ENCODE results near the gene SPNS2.

Gene SPNS2

DNA sequence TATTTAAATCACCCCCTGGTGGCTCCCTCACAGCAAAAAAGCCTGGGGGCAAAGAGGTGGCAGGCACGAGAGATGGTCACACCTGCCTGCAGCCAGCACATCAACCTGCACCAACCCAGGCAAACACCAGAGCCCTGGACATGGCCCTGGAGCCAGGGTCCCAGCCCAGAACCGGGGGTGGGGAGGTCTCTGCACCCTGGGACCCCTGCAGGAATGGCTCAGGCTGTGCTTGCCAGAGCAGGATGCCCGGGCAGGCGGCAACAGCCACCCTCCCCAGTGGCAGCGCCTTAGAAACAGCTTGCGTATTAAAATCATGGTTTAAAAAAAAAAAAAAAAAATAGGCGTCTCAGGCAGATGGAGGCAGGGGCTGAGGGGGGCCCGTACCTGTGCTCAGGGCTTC lies 40.3 kb downstream of the SPNS2 start:
- no peak for DNase-seq

DNA sequence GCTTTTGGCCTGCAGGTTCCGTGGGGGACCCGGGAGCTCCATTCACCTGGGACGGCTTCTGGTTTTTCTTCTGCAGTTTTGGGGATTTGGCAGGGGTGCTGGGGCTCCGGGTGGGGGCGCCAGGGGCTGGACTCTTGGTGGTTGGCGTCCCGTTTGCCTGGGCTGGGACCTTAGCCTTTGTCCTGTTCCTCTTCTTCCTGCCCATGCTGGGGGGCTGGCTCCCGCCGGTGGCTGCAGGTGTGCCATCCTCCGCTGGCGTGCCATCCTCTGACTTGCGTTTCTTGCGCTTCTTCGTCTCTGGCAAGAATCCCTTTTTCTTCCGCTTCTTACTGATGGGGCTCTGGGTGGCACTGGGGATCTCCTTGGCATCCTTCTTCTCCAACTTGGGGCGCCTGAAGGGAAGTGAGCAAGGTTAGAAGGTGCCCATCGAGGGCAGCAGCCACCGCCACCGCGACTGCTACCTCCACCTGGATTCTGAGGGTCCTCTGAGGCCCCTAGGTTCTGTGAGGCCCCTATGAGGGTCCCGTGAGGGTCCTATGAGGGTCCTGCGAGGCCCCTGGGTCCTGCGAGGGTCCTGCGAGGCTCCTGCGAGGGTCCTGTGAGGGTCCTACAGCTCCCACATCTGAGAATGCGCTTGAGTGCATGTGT lies 41.0 kb downstream of the SPNS2 start:
- no peak for DNase-seq

- no peak for DNase-seq
Measured at GRCh38 chr17:4540224-4540651, 41.6 kb downstream of the SPNS2 start.

DNA sequence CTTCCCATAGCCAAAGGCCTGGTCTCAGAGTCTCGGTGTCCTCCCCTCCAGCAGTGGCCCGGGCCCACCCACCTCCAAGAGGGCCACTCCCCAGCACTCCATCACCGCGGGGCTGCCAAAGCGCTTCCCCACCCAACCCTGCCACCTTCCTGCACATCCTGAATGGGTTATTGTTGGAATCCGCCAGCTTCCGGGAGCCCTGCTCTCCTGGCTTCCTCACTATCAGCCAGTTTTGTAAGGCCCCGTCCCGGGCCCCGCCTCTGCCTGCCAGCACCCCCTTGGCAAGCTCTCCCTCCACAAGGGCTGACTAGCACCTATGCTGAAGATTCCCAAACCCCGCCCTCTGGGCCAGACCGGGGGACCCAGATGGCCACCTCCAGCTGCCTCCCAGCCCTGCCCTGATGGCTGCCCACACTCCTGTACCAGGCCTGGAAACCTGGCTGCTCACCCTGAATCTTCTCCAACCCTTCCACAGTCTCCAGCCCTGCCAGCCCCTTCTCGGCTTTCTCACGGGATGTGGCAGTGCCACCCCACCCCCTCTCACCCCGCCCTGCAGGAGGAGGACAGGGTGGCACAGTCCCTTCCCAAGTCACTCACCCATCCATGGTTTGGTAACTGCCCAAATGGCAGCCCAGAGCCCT lies 42.1 kb downstream of the SPNS2 start:
- no peak for DNase-seq

DNA sequence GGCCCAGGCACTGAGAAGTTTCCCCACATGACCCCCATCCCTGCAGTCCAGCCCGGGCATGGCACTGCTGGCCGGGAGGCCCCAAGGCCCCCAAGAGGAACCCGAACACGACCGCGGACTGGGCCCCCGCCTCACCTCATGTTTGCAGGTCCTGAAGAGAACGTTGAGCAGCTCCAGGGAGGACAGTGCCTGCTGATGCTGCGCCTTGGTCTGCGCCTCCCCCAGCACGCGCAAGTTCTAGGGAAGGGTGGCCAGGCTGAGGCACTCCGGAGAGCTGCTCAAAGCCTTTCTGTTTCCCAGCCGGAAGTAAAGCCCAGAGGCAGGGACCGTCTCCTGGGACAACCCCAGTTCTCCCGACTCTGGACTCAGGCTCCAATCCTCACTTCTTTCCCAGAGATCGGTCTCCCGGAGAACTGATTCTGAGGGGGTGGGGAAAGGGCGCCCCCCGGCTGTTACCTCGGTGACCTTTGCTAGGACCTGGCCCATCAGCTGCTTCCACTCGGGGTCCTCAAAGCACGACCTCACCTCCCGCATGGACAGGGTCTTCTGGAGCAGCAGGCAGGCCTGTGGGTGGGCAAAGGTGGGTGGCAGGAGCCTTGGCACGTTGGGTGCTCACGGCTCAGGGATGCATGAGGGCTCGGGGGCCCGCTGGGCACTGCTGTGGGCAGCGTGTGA lies 42.8 kb downstream of the SPNS2 start:
- no peak for DNase-seq

GRCh38 chr17:4542003-4542725 lies 43.5 kb downstream of the SPNS2 start:
- DNase-seq = no peak

DNA sequence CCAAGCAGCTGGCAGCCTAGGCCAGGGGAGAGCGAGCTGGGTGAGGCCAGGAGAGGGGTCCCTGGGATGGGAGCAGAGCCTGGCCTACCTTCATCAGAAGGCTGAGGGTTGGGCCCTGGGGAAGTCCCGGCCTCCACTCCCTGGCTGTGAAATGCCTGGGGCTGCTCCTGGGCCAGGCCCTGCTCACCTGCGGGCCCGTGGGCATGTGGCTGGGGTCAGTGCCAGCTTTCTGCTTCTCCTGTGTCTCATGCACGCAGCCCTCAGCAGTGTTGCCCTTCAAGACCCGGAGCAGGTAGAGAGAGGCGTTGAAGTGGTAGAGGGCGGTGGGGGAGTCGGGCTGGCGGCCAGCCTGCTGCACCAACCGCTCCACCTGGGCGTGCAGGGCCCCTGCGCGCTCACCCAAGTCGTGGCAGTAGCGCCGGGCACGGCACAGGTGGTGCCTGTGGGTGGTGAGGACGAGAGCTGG lies 44.1 kb downstream of the SPNS2 start:
- DNase-seq = no peak

DNA sequence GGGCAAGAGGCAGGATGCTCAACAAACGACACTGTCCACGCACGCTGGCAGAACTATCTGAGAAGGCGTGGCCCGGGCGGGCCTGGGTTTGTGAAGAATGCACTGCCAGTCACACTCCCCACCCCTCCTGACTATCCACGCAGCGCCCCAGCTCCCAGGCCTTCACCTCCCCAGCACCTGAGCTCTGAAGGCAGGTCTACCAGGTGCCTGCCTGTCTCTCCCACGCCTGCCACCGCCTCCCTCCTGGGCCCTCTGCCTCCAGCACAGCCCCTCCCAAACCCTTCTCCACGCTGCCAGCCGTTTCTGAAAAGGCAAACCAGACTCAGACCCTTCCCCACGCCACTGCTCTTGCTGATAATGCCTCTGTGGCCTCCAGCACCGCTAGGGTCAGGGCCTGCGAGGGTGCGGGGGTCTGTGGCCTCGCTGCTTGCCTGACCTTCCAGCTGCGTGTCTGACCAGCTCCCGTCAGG lies 44.9 kb downstream of the SPNS2 start:
- no peak for DNase-seq

DNA sequence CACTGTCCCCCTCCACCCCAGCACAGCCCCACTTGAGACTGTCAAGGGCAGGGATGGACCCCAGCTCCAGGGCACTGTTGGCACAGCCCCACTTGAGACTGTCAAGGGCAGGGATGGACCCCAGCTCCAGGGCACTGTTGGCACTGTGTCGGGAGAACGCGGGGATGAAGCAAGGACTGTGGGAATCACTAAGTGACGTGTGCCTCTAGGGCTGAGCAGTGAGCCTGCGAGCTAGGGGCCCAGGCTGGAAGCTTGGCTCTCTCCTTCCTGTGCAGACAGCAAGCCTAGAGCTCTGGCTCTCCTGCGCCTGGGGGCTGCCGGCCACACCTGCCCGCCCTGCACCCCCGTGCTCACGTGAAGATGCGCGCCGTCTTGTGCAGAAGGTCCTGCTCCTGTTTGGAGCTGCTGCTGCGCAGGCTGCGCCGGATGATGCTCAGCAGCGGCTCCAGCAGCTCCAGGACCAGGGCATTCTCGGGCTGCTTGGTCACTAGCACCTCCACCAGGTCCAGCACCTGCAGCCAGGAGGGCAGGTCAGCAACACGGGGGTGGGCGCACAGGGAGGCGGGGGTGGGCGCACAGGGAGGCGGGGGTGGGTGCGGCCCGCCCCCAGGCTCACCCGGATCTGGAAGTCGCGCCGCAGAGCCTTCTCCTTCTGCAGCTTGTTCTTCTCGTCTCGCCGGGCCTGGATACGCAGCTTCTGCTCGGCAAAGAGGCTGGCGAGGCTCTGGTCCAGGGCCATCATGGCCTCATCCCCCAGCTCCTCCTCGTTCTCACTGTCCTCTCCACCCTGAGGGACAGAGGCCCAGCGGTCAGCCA lies 45.7 kb downstream of the SPNS2 start:
- DNase-seq = no peak

GRCh38 chr17:4544951-4545216 lies 46.2 kb downstream of the SPNS2 start:
- no peak for DNase-seq

DNA sequence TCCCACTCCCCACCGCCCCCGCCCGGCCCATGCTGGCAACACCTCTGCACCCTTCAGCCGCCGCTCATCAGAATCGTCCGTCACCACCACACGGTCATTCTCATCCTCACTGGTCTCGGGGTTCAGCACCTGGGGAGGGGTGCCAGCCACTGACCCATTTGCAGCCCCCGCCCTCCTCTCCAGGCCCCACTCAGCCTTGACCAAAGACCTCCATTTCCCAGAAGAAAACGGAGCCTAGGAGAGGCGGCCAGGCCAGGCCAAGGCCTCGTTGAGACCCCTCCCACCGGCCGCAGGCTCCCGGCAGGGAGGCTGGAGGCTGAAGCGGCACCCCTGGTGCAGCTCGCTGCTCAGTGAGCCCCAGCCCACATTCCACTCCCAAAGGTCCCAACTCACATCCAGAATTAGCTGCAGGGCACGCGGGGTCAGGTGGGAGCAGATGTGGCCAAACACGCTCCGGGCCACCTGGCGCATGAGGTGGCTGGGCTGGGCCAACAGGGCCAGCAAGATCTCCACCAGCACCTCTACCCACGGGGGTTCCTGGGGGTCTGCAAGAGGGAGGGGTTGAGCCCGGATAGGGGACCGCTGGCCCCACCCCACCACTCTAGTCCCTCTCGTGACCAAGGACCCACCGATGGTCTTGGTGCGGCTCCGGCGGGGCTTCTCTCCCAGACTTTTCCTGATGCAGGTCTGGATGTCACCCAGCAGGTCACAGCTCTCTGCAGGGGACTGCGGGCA lies 46.7 kb downstream of the SPNS2 start:
- no peak for DNase-seq

GRCh38 chr17:4547118-4547906 lies 48.6 kb downstream of the SPNS2 start:
- DNase-seq = no peak

- DNase-seq = no peak
Measured at GRCh38 chr17:4548061-4548461, 49.4 kb downstream of the SPNS2 start.

- DNase-seq = no peak
Measured at GRCh38 chr17:4548721-4549531, 50.2 kb downstream of the SPNS2 start.

DNA sequence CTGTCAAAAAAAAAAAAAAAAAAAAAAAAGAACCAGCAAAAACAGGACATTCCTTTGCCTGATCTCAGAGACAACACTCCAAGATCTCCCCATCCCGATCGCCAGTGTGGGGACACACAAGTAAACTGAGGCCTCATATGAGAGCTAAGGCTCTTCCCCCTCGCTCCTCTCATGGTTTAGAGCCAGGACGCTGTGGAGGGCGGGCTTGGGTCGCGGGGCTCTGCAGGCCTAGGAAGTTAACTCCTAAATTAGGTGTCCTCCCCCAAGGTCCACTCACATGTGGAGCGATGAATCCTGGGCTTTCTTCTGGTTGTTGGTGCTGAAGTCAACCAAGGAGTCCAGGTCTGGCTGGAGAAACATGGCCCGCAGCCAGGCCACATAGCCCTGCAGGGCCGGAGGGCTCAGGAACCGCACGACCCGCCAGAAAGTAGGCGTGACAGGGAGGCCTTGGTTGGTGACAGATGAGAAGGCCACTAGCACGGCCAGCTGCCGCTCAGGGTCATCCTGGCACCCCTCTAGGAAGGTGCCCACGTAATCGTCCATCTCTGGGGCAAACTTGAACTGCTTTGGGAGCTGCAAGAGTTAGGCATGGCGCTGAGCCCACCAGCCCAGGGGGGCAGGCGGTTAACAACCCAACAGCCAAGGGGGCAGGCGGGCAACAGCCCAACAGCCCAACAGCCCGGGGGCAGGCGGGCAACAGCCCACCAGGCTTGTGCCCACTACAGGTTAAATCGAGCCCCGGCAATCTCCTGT lies 51.3 kb downstream of the SPNS2 start:
- DNase-seq = no peak

DNA sequence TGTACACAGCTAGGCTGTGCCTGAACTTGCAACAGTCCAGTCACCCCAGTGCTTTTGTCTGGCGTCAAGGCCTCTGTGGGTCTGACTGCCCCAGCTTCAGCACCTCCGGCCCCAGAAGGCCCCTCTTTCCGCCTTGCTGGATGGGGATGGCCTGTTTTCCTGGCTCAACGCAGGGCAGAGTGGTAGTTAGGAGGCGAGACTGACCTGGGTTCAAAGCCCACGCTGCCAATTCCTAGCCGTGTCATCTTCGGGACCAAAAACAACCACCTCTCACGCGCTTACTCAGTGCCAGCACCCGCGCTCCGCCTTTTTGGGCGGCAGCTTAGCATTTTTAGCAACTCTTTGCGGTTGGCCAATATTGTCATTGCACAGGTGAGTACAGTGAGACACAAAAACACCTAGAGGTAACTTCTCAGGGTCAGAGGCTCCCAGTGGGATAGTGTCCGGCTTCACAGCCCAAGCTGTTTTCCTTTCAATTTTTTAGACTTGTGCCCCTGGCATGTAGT lies 51.9 kb downstream of the SPNS2 start:
- no peak for DNase-seq

- DNase-seq = no peak
Measured at GRCh38 chr17:4551141-4551540, 52.5 kb downstream of the SPNS2 start.

- DNase-seq = no peak
Measured at GRCh38 chr17:4551796-4552525, 53.3 kb downstream of the SPNS2 start.

- DNase-seq = no peak
Measured at GRCh38 chr17:4553669-4554068, 55.0 kb downstream of the SPNS2 start.

Data from activated CD4-positive, alpha-beta T cell treated with anti-CD3 and anti-CD28 coated beads for 1 hour (primary cell).